GM12878 (cell line): Measurements from ENCODE around the gene GSC2. TPM values are rescaled to one million over a fixed set of nuclear protein-coding genes. Genes with fewer than 3 reads are reported as not detected.

ENCODE experiments used
- ATAC-seq: fragments of 200-7000 bp; cut with Tn5 transposase; 3 replicates; pipeline ENCODE4 v1.9.1; 2020; ENCODE audit warnings: mild to moderate bottlenecking, moderate library complexity
- BruUV-seq: library from RNA; stranded (reverse); fragments of 400-500 nt; replicated peaks from 2 replicates; lab custom pipeline; 2021; lab: Mats Ljungman, UMichigan
- CTCF ChIA-PET: fragments of 300-600 bp; sonication (Branson Sonifier 250); formaldehyde crosslinking; extraction: SDS; loops from one replicate; lab custom pipeline; 2021; ENCODE audit warnings: inconsistent platforms; lab: Yijun Ruan, JAX
- POLR2A ChIA-PET: fragments of 350-600 bp; formaldehyde crosslinking; extraction: SDS; loops from one replicate; lab custom pipeline; 2021; ENCODE audit warnings: inconsistent platforms; lab: Charles Lee
- RAD21 ChIA-PET: fragments of 300-600 bp; sonication (Branson Sonifier 250); formaldehyde crosslinking; loops from one replicate; lab custom pipeline; 2023; ENCODE audit warnings: antibody characterized with exemption; ENCODE audit not compliant: unreplicated experiment; lab: Charles Lee
- SMC1A ChIA-PET: fragments of 300-600 bp; sonication (Branson Sonifier 250); formaldehyde crosslinking; loops from one replicate; lab custom pipeline; 2023; ENCODE audit not compliant: unreplicated experiment, uncharacterized antibody; lab: Charles Lee
- DNase-seq: peaks from one replicate; pipeline ENCODE4 v3.0.0-alpha.2; 2011; ENCODE audit warnings: low read depth, low spot score
- FAIRE-seq: peaks from 3 replicates; lab custom pipeline; 2011; peaks lifted over from hg19 to GRCh38; lab: Jason Lieb, UNC
- H2AFZ ChIP-seq: 2 replicates; pipeline ENCODE4 v1.6.0; 2011; ENCODE audit warnings: low read depth, low read length, control low read depth; ENCODE audit not compliant: control insufficient read depth
- H3K27ac ChIP-seq: 2 replicates; pipeline ENCODE4 v1.5.1; 2011; ENCODE audit warnings: control low read depth; ENCODE audit not compliant: control insufficient read depth, insufficient read depth
- H3K27me3 ChIP-seq, 2 experiments: replicated peaks in 1 of 2; 2 replicates each; pipeline versions ENCODE4 v1.6.0 to v1.6.1; 2011; ENCODE audit warnings: low read length in 1 of 2; ENCODE audit not compliant: control insufficient read depth in 2 of 2, insufficient read depth in 2 of 2
- H3K36me3 ChIP-seq, 2 experiments: 2 replicates each; pipeline ENCODE4 v1.5.1; 2011; ENCODE audit warnings: low read length in 1 of 2; ENCODE audit not compliant: control insufficient read depth in 2 of 2, insufficient read depth in 2 of 2
- H3K4me1 ChIP-seq: 2 replicates; pipeline ENCODE4 v1.6.1; 2011; ENCODE audit warnings: mild to moderate bottlenecking, low read length, moderate library complexity, mixed read lengths; ENCODE audit not compliant: control insufficient read depth, insufficient read depth
- H3K4me2 ChIP-seq: 2 replicates; pipeline ENCODE4 v1.6.0; 2011; ENCODE audit warnings: control low read depth; ENCODE audit not compliant: control insufficient read depth, insufficient read depth
- H3K4me3 ChIP-seq: fragments of 200-600 bp; sonication (generic); 2 replicates; pipeline ENCODE4 v1.5.1; 2016
- H3K79me2 ChIP-seq: 2 replicates; pipeline ENCODE4 v1.6.0; 2011; ENCODE audit warnings: low read length; ENCODE audit not compliant: control insufficient read depth, insufficient read depth
- H3K9ac ChIP-seq: 2 replicates; pipeline ENCODE4 v1.8.0; 2011; ENCODE audit warnings: low read length, control low read depth, mixed read lengths; ENCODE audit not compliant: control insufficient read depth, insufficient read depth
- H3K9me3 ChIP-seq: replicated peaks from 3 replicates; pipeline ENCODE4 v1.5.1; 2011; ENCODE audit warnings: mild to moderate bottlenecking, low read length; ENCODE audit not compliant: control insufficient read depth, insufficient read depth
- H4K20me1 ChIP-seq: 2 replicates; pipeline ENCODE4 v1.6.0; 2011; ENCODE audit not compliant: control insufficient read depth, insufficient read depth
- ATF2 ChIP-seq: IDR thresholded peaks from 2 replicates; pipeline ENCODE4 v1.6.1; 2012; ENCODE audit warnings: low read length, inconsistent platforms
- ATF7 ChIP-seq: fragments of 450-650 bp; IDR thresholded peaks from 2 replicates; pipeline ENCODE4 v1.6.1; 2016; ENCODE audit warnings: low read depth, mild to moderate bottlenecking
- CREM ChIP-seq: IDR thresholded peaks from 2 replicates; pipeline ENCODE4 v1.6.1; 2014; ENCODE audit warnings: antibody characterized with exemption, low read depth
- FOXM1 ChIP-seq: IDR thresholded peaks from 2 replicates; pipeline ENCODE4 v1.6.1; 2012; ENCODE audit warnings: low read depth, mild to moderate bottlenecking, inconsistent platforms, low read length, moderate library complexity
- IKZF2 ChIP-seq, 2 experiments: fragments of 450-650 bp; IDR thresholded peaks; 2 replicates each; pipeline ENCODE4 v1.6.1; 2017; ENCODE audit warnings: mild to moderate bottlenecking in 2 of 2, moderate library complexity in 2 of 2
- KAT2A ChIP-seq: conservative IDR thresholded peaks from 2 replicates; pipeline ENCODE4 v1.6.1; 2011; ENCODE audit warnings: low read depth, low read length; ENCODE audit not compliant: control insufficient read depth
- MLLT1 ChIP-seq: fragments of 450-650 bp; IDR thresholded peaks from 2 replicates; pipeline ENCODE4 v1.6.1; 2016; ENCODE audit warnings: mild to moderate bottlenecking
- NFXL1 ChIP-seq: fragments of 450-650 bp; IDR thresholded peaks from 2 replicates; pipeline ENCODE4 v1.6.1; 2017; ENCODE audit warnings: antibody characterized with exemption, mild to moderate bottlenecking, borderline replicate concordance
- NR2F1 ChIP-seq: fragments of 450-650 bp; conservative IDR thresholded peaks from 2 replicates; pipeline ENCODE4 v1.6.1; 2017; ENCODE audit warnings: mild to moderate bottlenecking
- POLR2AphosphoS2 ChIP-seq: IDR thresholded peaks from 2 replicates; pipeline ENCODE4 v1.6.1; 2011; ENCODE audit warnings: low read depth, mild to moderate bottlenecking, low read length, improper control_type of control experiment, moderate library complexity
- SREBF2 ChIP-seq: IDR thresholded peaks from 2 replicates; pipeline ENCODE4 v1.6.1; 2012; ENCODE audit warnings: mild to moderate bottlenecking, low read length
- TAF1 ChIP-seq: IDR thresholded peaks from 2 replicates; pipeline ENCODE4 v1.6.1; 2011; ENCODE audit warnings: mild to moderate bottlenecking, low read depth, low read length, borderline replicate concordance
- TBL1XR1 ChIP-seq: IDR thresholded peaks from 2 replicates; pipeline ENCODE4 v1.6.1; 2012; ENCODE audit warnings: low read depth, low read length, improper control_type of control experiment
- YY1 ChIP-seq: IDR thresholded peaks from 2 replicates; pipeline ENCODE4 v1.6.1; 2011; ENCODE audit warnings: low read depth, mild to moderate bottlenecking, low read length
- ZBTB40 ChIP-seq: fragments of 450-650 bp; IDR thresholded peaks from 2 replicates; pipeline ENCODE4 v1.6.1; 2016; ENCODE audit warnings: mild to moderate bottlenecking, moderate library complexity, borderline replicate concordance
- WGBS: methylation state at CpG from one replicate; pipeline ENCODE4 v1.1.6; 2016; ENCODE audit warnings: low lambda C conversion rate; ENCODE audit not compliant: insufficient replicate concordance, insufficient coverage; ENCODE audit errors: missing lambda C conversion rate; 5-methylcytosine and 5-hydroxymethylcytosine counted together
- in situ Hi-C: fragments of 300-500 bp; cut with MboI; formaldehyde crosslinking; loops from 9 replicates; pipeline ENCODE4 v1.14.3; 2018; ENCODE audit warnings: mixed read lengths
- intact Hi-C: fragments of 100-400 bp; cut with micrococcal nuclease; formaldehyde crosslinking; loops from one replicate; pipeline ENCODE4 v1.14.2; 2022; ENCODE audit not compliant: unreplicated experiment
- polyA plus RNA-seq, 11 experiments: library from polyadenylated mRNA; depleted of rRNA in 4 of 11; unstranded in 6 of 11; stranded (reverse) in 5 of 11; fragments of >200 nt; fragmentation: Nextera tagmentation in 4 of 11; fragmentation: Illumina TruSeq in 1 of 11; extraction: Ambion mirVana in 4 of 11; extraction: Trizol in 1 of 11; gene quantifications; 1 replicate in 1 of 11; 2 replicates in 10 of 11; pipeline versions ENCODE4 v1.2.1 to v1.2.3, GENCODE V29; 2011 to 2016; ENCODE audit warnings: inconsistent platforms in 2 of 11, missing spikeins in 2 of 11, low read depth in 1 of 11
- total RNA-seq, 4 experiments: library from RNA; depleted of rRNA in 3 of 4; stranded (reverse); fragments of >200 nt in 3 of 4; fragmentation: Illumina TruSeq in 1 of 4; extraction: Trizol in 1 of 4; gene quantifications; 2 replicates each; pipeline versions ENCODE4 v1.2.1 to v1.2.3, GENCODE V29; 2013 to 2021

GSC2 gene
- total and polyA plus RNA-seq, 10 of the 15 experiments (the other 5 are each of a cell fraction or from before 2014, with no cell fraction given), result not detected

GRCh38 chr22:19183216-19183615, 33.1 kb upstream of the GSC2 start (continued):
- TF ChIP-seq POLR2AphosphoS2 (no peak), YY1 (no peak), IKZF2 (IDR thresholded peaks at IDR 0.05) (no peak), KAT2A (no peak), CREM (no peak), FOXM1 (no peak), SREBF2 (no peak), NFXL1 (no peak), TAF1 (no peak), ATF2 (no peak), ATF7 (no peak)
- TF ChIP-seq, all 136 proteins: peak for 0

GRCh38 chr22:19182472-19183157, 32.5 kb upstream of the GSC2 start:
- Histone ChIP-seq H3K27ac (no peak overlapping the region), H3K36me3 (no peaks in the 10 kb centered on the region), H3K4me1 (peaks cover 9% of the 10 kb centered on the region; the same call in 1 of the 2 replicates), H3K9me3 (no peaks in the 10 kb centered on the region), H2AFZ (no peak overlapping the region), H3K4me3 (no peak overlapping the region), H3K9ac (no peak overlapping the region), H4K20me1 (no peaks in the 10 kb centered on the region), H3K4me2 (peak overlapping the region; percentile 19), H3K79me2 (peaks cover 5% of the 10 kb centered on the region), H3K27me3 (peaks cover 0 to 1% of the 10 kb centered on the region in 2 experiments; a peak in 1 of 4 replicates)
- TF ChIP-seq ZBTB40 (no peak), TBL1XR1 (no peak), NR2F1 (no peak), MLLT1 (no peak), NFXL1 (no peak)
- in situ Hi-C loops, result loop anchor here (5.0 kb wide), 1 partner anchor 110 kb away; the partner anchor contains the start of gene CLTCL1
- ChIA-PET CTCF (interaction anchor here (0.8 to 1.1 kb wide), 3 partner anchors 276 to 294 kb away, joined by 3 to 4 read pairs (median 3); no protein-coding TSS in a partner anchor), POLR2A (no interaction called here), SMC1A (interaction anchor here (1.0 kb wide), 1 partner anchor 295 kb away, joined by 3 read pairs; no protein-coding TSS in a partner anchor), RAD21 (interaction anchor here (1.0 to 1.3 kb wide), 2 partner anchors 13 to 109 kb away, joined by 3 read pairs; partner anchors contain the start of gene CLTCL1)
- no peak for FAIRE-seq
- intact Hi-C loops, result no loop called here
- ATAC-seq, result no peak
- 6% methylated on average over 9 of the region's 9 CpGs for WGBS
- BruUV-seq, result no TSS peak
- DNase-seq, result no peak
